22Rv1 (cell line): Measurements from ENCODE around the gene ICE1.

Source experiments
- ZFX ChIP-seq: fragments of 450-650 bp; IDR thresholded peaks from 2 replicates; pipeline ENCODE4 v1.6.1; 2017; ENCODE audit warnings: antibody characterized with exemption, borderline replicate concordance
- TF ChIP-seq, protein P1 (sequence below): fragments of 450-650 bp; IDR thresholded peaks from 2 replicates; pipeline ENCODE4 v1.5.1; 2017; ENCODE audit warnings: mild to moderate bottlenecking

DNA sequence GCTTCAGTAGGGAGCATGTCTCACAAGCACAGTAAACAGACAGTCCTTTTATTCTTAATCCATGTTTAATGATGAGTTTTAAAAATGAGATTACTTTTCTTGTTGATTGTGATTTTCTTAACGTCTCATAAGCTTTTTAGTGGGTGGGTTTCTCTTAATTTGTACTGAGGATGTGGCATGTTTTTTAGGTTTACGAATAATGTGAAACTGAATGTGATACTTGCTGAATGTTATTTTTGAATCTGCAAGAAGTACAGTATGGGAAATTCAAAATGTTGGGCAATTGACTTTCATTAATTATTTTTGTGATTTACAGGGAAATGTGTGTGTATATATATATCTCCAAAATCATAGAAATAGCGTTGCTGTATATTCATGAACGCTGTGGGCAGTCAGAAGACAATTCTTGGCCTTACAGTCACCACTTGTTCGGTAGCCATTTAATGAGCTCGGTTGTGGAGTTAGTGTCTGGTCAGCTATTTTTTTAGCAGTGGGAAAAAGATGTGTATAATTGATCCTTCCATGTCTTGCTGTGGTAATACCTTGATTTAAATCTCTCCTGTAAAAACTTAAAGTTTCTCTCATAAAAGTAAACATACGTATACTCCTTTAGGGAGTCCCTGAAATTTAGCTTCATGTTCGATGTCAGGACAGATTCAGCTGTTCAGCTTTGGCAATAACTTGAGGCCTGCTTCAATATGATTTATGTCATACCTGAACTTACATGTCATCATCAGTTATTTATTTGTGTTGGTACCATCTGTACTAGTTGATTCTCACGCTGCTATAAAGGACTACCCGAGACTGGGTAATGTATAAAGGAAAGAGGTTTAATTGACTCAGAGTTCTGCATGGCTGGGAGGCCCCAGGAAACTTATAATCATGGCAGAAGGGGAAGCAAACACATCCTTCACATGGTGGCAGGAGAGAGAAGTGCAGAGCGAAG is 15.0 kb downstream of the ICE1 start:
- TF ChIP-seq ZFX = no peak
- TF ChIP-seq, protein P1, sequence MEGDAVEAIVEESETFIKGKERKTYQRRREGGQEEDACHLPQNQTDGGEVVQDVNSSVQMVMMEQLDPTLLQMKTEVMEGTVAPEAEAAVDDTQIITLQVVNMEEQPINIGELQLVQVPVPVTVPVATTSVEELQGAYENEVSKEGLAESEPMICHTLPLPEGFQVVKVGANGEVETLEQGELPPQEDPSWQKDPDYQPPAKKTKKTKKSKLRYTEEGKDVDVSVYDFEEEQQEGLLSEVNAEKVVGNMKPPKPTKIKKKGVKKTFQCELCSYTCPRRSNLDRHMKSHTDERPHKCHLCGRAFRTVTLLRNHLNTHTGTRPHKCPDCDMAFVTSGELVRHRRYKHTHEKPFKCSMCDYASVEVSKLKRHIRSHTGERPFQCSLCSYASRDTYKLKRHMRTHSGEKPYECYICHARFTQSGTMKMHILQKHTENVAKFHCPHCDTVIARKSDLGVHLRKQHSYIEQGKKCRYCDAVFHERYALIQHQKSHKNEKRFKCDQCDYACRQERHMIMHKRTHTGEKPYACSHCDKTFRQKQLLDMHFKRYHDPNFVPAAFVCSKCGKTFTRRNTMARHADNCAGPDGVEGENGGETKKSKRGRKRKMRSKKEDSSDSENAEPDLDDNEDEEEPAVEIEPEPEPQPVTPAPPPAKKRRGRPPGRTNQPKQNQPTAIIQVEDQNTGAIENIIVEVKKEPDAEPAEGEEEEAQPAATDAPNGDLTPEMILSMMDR = no peak
